ENCODE results near the gene CNDP2.
"Not testable (repeated sequence)": the region's sequence is repeated elsewhere in the genome, so short reads cannot be mapped to it uniquely, and the experiment has no call there.

The CNDP2 gene

GRCh38 chr18:74519320-74520095 is 23.3 kb downstream of the CNDP2 start:
- DNase-seq (ENCODE audit: low spot score): no peak

GRCh38 chr18:74520096-74520833 is 24.1 kb downstream of the CNDP2 start:
- DNase-seq (ENCODE audit: low spot score): no peak

- DNase-seq (ENCODE audit: low spot score): no peak
Observed at GRCh38 chr18:74521068-74521725, 25.0 kb downstream of the CNDP2 start.

GRCh38 chr18:74522635-74523548 is 26.7 kb downstream of the CNDP2 start:
- no peak for DNase-seq (ENCODE audit: low spot score)

GRCh38 chr18:74524097-74524496 is 27.9 kb downstream of the CNDP2 start:
- DNase-seq (ENCODE audit: low spot score): no peak

GRCh38 chr18:74524915-74525314 is 28.8 kb downstream of the CNDP2 start:
- DNase-seq (ENCODE audit: low spot score): not testable (repeated sequence)

- no peak for DNase-seq (ENCODE audit: low spot score)
Observed at GRCh38 chr18:74525741-74526140, 29.6 kb downstream of the CNDP2 start.

GRCh38 chr18:74526488-74526887 is 30.3 kb downstream of the CNDP2 start:
- DNase-seq (ENCODE audit: low spot score): no peak

- no peak for DNase-seq (ENCODE audit: low spot score)
Observed at GRCh38 chr18:74528478-74528877, 32.3 kb downstream of the CNDP2 start.

- DNase-seq (ENCODE audit: low spot score): no peak
Observed at GRCh38 chr18:74528913-74529312, 32.8 kb downstream of the CNDP2 start.

- no peak for DNase-seq (ENCODE audit: low spot score)
Observed at GRCh38 chr18:74529378-74529777, 33.2 kb downstream of the CNDP2 start.

GRCh38 chr18:74529811-74530583 is 33.8 kb downstream of the CNDP2 start:
- no peak for DNase-seq (ENCODE audit: low spot score)

- no peak for DNase-seq (ENCODE audit: low spot score)
Observed at GRCh38 chr18:74530584-74530862, 34.4 kb downstream of the CNDP2 start.

- no peak for DNase-seq (ENCODE audit: low spot score)
Observed at GRCh38 chr18:74531043-74531442, 34.9 kb downstream of the CNDP2 start.

GRCh38 chr18:74532511-74533025 is 36.4 kb downstream of the CNDP2 start:
- no peak for DNase-seq (ENCODE audit: low spot score)

GRCh38 chr18:74533666-74534065 is 37.5 kb downstream of the CNDP2 start:
- no peak for DNase-seq (ENCODE audit: low spot score)

- DNase-seq (ENCODE audit: low spot score): no peak
Observed at GRCh38 chr18:74534150-74534969, 38.2 kb downstream of the CNDP2 start, which contains the start of gene CNDP1. Gene CNDP1 (plus strand): TSS chr18:74534500. CDS start chr18:74534668, 168 bp downstream.

GRCh38 chr18:74534981-74535649 is 39.0 kb downstream of the CNDP2 start:
- no peak for DNase-seq (ENCODE audit: low spot score)

GRCh38 chr18:74539289-74539688 is 43.1 kb downstream of the CNDP2 start:
- no peak for DNase-seq (ENCODE audit: low spot score)

All from activated CD4-positive, alpha-beta T cell treated with anti-CD3 and anti-CD28 coated beads, Interleukin-2, Interleukin-4, amounts not matched to agents 100 ng/mL and 50 ng/mL, durations not matched to agents 16 hours and 8 hours (primary cell).